CD4-positive, alpha-beta T cell treated with Interleukin-10 for 1 hour (primary cell): ENCODE results near the gene SLC37A2.

Experiments used
- DNase-seq: peaks from one replicate; pipeline ENCODE4 v3.0.0-alpha.2; 2020

SLC37A2 gene

GRCh38 chr11:125071846-125072217 is 8.7 kb downstream of the SLC37A2 start:
- DNase-seq: no peak

GRCh38 chr11:125072218-125072960 is 9.3 kb downstream of the SLC37A2 start:
- peak; percentile 15 for DNase-seq

- DNase-seq: no peak
Measured at GRCh38 chr11:125072961-125073590, 10.0 kb downstream of the SLC37A2 start.

- DNase-seq: no peak
Measured at GRCh38 chr11:125073616-125074483, 10.7 kb downstream of the SLC37A2 start.

- DNase-seq: no peak
Measured at GRCh38 chr11:125074511-125075241, 11.6 kb downstream of the SLC37A2 start.

- no peak for DNase-seq
Measured at GRCh38 chr11:125075242-125075625, 12.1 kb downstream of the SLC37A2 start.

GRCh38 chr11:125075900-125076317 is 12.8 kb downstream of the SLC37A2 start:
- no peak for DNase-seq

GRCh38 chr11:125076378-125076945 is 13.4 kb downstream of the SLC37A2 start:
- DNase-seq: no peak

- DNase-seq: no peak
Measured at GRCh38 chr11:125078016-125078415, 14.9 kb downstream of the SLC37A2 start.

- DNase-seq: no peak
Measured at GRCh38 chr11:125078516-125079140, 15.5 kb downstream of the SLC37A2 start.

GRCh38 chr11:125079151-125079877 is 16.2 kb downstream of the SLC37A2 start:
- DNase-seq: no peak

GRCh38 chr11:125079878-125080530 is 16.9 kb downstream of the SLC37A2 start:
- no peak for DNase-seq

GRCh38 chr11:125080531-125080911 is 17.4 kb downstream of the SLC37A2 start:
- DNase-seq: no peak

GRCh38 chr11:125081098-125081798 is 18.1 kb downstream of the SLC37A2 start:
- no peak for DNase-seq

- no peak for DNase-seq
Measured at GRCh38 chr11:125082040-125082439, 18.9 kb downstream of the SLC37A2 start.

- no peak for DNase-seq
Measured at GRCh38 chr11:125082611-125083311, 19.7 kb downstream of the SLC37A2 start.

- DNase-seq: no peak
Measured at GRCh38 chr11:125083312-125084056, 20.4 kb downstream of the SLC37A2 start.

GRCh38 chr11:125084057-125084416 is 20.9 kb downstream of the SLC37A2 start:
- no peak for DNase-seq

- DNase-seq: no peak
Measured at GRCh38 chr11:125084761-125085231, 21.7 kb downstream of the SLC37A2 start.
